ENCODE results near the gene RDH5. TPM values are rescaled to one million over a fixed set of nuclear protein-coding genes. Genes with fewer than 3 reads are reported as not detected.

The RDH5 gene
- total RNA-seq, 1 donor from 2014 or later = 6.7 TPM

GRCh38 chr12:55741931-55742680 lies 21.9 kb downstream of the RDH5 start:
- H3K9me3 Mint-ChIP-seq = no peaks in the 10 kb centered on the region
- intact Hi-C loops (cut with micrococcal nuclease) = loop anchor here (2.0 kb wide), 1 partner anchor 13 kb away; the partner anchor contains the start of gene CD63
- peak overlapping the region; percentile 60 for H3K27ac Mint-ChIP-seq
- peaks cover 3% of the 10 kb centered on the region for H3K36me3 Mint-ChIP-seq (ENCODE audit: low read depth)
- peaks cover 61% of the 10 kb centered on the region for H3K4me1 Mint-ChIP-seq (ENCODE audit: low read depth)
- H3K4me3 Mint-ChIP-seq = peak overlapping the region; percentile 85
- no peak for DNase-seq (ENCODE audit: low spot score)
- H3K27me3 Mint-ChIP-seq (ENCODE audit: insufficient read depth) = peaks cover 3% of the 10 kb centered on the region

DNA sequence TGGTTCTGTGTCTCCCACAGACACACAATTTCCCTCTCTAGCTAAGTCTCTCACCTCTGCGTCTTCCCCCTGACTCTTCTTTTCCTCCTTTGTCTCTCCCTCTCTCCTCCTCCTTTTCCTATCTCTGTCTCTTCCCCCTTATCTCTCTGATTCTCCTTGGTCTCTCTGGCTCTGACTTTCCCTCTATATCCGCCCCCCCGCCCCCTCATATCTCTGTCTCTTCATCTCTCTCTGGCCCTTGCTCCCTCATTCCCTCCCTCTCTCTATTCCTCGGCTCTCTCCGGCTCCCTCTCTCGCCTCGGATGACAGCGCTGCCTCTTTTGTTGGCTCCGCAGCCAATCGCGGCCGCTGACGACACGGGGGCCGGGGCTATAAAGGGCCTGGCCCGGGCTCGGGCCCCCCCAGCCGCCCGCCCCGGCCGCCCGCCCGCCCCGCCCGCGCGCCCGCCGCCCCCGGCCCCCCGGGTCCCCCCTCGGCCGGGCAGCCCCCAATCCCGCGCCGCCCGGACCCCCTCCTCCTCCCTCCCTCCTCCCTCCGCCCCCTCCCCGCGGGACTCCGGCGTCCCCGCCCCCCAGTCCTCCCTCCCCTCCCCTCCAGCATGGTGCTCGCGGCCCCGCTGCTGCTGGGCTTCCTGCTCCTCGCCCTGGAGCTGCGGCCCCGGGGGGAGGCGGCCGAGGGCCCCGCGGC lies 22.7 kb downstream of the RDH5 start, which contains the start of gene GDF11:
Gene GDF11 (plus strand): TSS at position 404 of the 687 bp plus-strand sequence. CDS start 195 bp downstream, at position 599.
- Mint-ChIP-seq H3K27me3 (ENCODE audit: insufficient read depth) (peaks cover 3% of the 10 kb centered on the region), H3K4me1 (ENCODE audit: low read depth) (peaks cover 53% of the 10 kb centered on the region), H3K4me3 (peak within 1 kb of the TSS; percentile 92), H3K36me3 (ENCODE audit: low read depth) (peaks cover 8% of the 10 kb centered on the region), H3K9me3 (no peaks in the 10 kb centered on the region), H3K27ac (peak within 1 kb of the TSS; percentile 60)
- DNase-seq (ENCODE audit: low spot score) = peak; percentile 73
- intact Hi-C loops (cut with micrococcal nuclease) = loop anchor here (1.0 to 2.0 kb wide), 5 partner anchors 14 to 197 kb away; partner anchors contain the start of genes CD63 and SARNP

DNA sequence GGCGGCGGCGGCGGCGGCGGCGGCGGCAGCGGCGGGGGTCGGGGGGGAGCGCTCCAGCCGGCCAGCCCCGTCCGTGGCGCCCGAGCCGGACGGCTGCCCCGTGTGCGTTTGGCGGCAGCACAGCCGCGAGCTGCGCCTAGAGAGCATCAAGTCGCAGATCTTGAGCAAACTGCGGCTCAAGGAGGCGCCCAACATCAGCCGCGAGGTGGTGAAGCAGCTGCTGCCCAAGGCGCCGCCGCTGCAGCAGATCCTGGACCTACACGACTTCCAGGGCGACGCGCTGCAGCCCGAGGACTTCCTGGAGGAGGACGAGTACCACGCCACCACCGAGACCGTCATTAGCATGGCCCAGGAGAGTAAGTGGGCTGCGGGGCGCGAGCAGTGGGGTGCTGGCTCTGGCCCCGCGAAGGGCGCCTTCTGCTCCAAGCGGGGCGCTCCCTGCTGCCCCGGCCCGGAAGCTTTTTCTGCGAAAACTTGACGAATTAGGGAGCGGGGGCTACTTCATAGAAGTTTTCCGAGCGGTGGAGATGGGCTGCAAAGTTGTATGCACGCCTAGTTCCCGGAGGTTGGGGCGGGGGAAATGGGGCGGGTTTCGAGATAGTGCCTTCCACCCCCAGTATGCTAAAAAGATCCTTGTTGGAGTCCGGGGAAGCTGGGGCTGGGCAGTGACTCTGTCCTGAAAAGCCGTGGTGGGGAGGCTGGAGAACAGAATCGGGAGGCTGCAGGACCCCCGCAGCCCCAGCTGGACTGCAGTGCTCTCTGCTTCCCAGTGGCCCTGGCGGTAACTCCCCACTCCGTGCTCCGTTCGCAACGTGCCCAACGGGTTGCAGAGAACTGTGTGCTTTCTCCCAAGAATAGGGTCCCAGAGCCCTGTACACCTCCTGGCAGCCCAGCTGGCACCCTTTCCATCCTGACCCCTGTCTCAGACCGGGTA lies 23.5 kb downstream of the RDH5 start:
- peak overlapping the region; percentile 92 for H3K4me3 Mint-ChIP-seq
- intact Hi-C loops (cut with micrococcal nuclease) = loop anchor here (1.0 to 2.0 kb wide), 5 partner anchors 15 to 197 kb away; partner anchors contain the start of genes CD63 and SARNP
- H3K27me3 Mint-ChIP-seq (ENCODE audit: insufficient read depth) = peaks cover 3% of the 10 kb centered on the region
- peak; percentile 36 for DNase-seq (ENCODE audit: low spot score)
- no peaks in the 10 kb centered on the region for H3K9me3 Mint-ChIP-seq
- H3K36me3 Mint-ChIP-seq (ENCODE audit: low read depth) = peaks cover 12% of the 10 kb centered on the region
- peak overlapping the region; percentile 19 for H3K27ac Mint-ChIP-seq
- peaks cover 46% of the 10 kb centered on the region for H3K4me1 Mint-ChIP-seq (ENCODE audit: low read depth)

DNA sequence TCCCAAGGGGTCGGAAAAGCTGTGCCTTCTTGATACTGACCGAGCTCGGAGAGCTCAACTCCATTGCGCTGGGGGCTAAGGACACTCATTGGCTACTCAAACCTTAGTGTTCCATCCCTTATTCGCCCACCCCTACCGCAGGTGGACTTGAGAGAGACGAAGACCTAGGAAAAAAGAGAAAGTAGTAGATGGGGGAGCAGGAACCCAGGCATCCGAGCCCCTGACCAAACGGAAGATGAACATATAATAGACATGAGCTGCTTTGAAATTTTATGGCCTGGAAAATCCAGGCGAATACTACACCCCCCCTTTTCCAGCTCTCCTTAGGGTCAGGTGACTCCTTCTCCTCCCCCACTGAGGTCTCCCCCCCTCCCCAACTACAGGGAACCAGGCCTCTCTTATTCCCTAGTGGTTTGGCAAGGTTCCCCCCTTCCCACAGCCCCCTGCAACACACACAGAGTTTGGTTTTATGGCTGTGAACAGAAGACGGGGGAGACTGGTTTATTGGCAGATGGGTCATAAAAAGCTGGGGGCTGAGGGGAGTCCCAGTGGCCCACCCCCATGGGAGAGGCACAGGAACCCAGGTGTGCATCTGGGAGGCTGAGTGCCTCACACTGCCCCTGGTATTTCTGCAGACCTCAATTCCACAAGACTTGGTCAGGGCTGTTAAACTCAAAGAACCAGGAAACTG lies 24.3 kb downstream of the RDH5 start:
- DNase-seq (ENCODE audit: low spot score) = no peak
- Mint-ChIP-seq H3K4me1 (ENCODE audit: low read depth) (peaks cover 46% of the 10 kb centered on the region), H3K27me3 (ENCODE audit: insufficient read depth) (peaks cover 3% of the 10 kb centered on the region), H3K4me3 (peak overlapping the region; percentile 92), H3K9me3 (no peaks in the 10 kb centered on the region), H3K27ac (peak overlapping the region; percentile 18), H3K36me3 (ENCODE audit: low read depth) (peaks cover 17% of the 10 kb centered on the region)
- intact Hi-C loops (cut with micrococcal nuclease) = no loop called here

DNA sequence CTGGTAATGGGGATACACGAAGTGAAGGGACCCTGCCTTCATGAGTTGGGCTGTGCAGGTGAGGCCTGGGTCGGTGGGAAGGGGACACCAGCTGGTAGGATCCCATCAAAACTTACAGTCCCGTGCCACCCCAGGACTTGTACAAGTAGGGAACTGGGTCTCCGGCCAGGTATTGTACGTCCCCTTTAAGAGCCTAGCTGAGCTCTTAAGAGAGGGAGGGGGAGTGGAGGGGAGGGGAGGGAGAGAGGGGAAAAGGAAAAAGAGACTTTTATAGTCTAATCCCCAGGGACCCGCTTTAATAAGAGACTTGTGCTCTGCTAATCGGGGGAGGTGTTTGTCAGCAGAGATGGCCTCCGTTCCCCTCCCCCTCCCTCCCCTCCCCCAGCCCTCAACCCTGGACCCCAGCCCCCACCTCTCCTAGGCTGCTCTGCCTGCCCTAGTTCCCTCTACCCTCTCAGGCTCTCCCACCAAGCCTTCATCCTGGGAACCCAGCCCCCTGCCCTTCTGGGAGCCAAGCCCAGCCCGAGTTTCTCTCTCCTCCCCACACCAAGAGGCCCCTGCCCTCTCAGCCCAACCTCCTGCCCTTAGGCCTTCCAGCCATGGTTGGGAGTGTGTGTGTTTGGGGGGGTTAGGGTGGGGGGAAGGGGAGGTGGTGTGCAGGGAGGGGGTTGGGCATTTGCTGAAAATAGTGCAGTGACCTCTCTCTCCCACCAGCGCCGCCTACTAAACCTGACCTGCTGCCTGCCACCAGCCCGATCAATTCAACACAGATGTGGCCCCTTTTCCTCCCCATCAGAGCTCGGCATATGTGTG lies 25.4 kb downstream of the RDH5 start:
- DNase-seq (ENCODE audit: low spot score) = no peak
- intact Hi-C loops (cut with micrococcal nuclease) = loop anchor here (2.0 kb wide), 1 partner anchor 15 kb away; no protein-coding TSS in a partner anchor
- Mint-ChIP-seq H3K4me3 (peak overlapping the region; percentile 92), H3K27ac (no peak overlapping the region), H3K9me3 (no peaks in the 10 kb centered on the region), H3K36me3 (ENCODE audit: low read depth) (peaks cover 23% of the 10 kb centered on the region), H3K27me3 (ENCODE audit: insufficient read depth) (peaks cover 3% of the 10 kb centered on the region), H3K4me1 (ENCODE audit: low read depth) (peaks cover 46% of the 10 kb centered on the region)

DNA sequence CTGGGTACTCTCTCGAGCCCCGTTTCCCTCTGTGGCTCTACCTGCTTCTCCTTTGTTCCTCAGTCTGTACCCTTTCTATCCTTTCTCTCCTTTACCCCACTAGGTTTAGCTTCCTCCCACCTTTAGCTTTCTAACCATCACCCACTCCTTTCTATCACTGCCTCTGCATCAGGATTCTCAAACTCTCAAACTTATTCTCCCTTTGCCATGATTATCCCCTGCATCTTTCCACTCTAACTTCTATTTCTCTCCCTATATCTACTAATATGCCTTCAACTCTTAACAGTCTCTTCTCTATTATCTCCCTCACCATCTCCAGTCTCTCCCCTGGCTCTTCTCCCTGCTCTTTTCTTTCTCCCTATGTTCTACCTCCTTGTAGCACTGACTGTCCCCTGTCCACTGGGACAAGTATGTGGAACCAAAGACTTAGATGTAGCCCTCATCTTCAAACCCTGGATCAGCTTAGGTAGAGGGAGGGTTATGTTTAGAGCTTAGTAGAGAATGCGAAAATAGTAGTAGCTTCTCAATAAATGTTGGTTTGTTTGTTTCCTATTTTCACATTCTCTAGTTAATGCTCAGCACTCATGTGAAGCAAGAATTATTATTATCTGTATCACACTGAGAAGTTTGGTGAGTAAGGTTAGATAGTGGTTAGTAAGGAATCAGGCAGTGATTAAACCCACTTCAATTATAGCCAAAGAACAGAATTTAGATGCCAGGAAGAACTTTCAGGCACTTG lies 26.1 kb downstream of the RDH5 start:
- intact Hi-C loops (cut with micrococcal nuclease) = loop anchor here (2.0 kb wide), 1 partner anchor 14 kb away; no protein-coding TSS in a partner anchor
- H3K27ac Mint-ChIP-seq = peak overlapping the region; percentile 13
- H3K36me3 Mint-ChIP-seq (ENCODE audit: low read depth) = peaks cover 28% of the 10 kb centered on the region
- H3K27me3 Mint-ChIP-seq (ENCODE audit: insufficient read depth) = peaks cover 3% of the 10 kb centered on the region
- no peak for DNase-seq (ENCODE audit: low spot score)
- H3K9me3 Mint-ChIP-seq = no peaks in the 10 kb centered on the region
- peak overlapping the region; percentile 19 for H3K4me3 Mint-ChIP-seq
- H3K4me1 Mint-ChIP-seq (ENCODE audit: low read depth) = peaks cover 39% of the 10 kb centered on the region

DNA sequence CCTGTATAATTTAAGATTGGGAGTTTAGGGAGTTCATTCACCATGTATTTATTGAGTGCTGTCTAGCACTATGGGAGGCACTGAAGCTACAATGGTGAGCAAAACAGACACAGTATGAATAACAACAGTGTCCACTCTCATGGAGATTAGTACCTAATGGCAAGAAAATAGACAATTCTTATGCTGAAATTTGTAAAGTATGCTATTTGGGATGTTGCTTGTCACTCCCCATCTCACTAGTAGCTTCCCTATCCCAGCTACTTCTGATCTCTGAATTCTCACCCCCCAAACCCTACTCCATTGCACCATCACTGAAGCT lies 26.7 kb downstream of the RDH5 start:
- H3K9me3 Mint-ChIP-seq = no peaks in the 10 kb centered on the region
- peaks cover 36% of the 10 kb centered on the region for H3K4me1 Mint-ChIP-seq (ENCODE audit: low read depth)
- H3K4me3 Mint-ChIP-seq = no peak overlapping the region
- peaks cover 29% of the 10 kb centered on the region for H3K36me3 Mint-ChIP-seq (ENCODE audit: low read depth)
- DNase-seq (ENCODE audit: low spot score) = no peak
- no peaks in the 10 kb centered on the region for H3K27me3 Mint-ChIP-seq (ENCODE audit: insufficient read depth)
- intact Hi-C loops (cut with micrococcal nuclease) = loop anchor here (2.0 kb wide), 1 partner anchor 14 kb away; no protein-coding TSS in a partner anchor
- no peak overlapping the region for H3K27ac Mint-ChIP-seq

- Mint-ChIP-seq H3K9me3 (no peaks in the 10 kb centered on the region), H3K27me3 (ENCODE audit: insufficient read depth) (no peaks in the 10 kb centered on the region), H3K4me3 (no peak overlapping the region), H3K27ac (no peak overlapping the region), H3K4me1 (ENCODE audit: low read depth) (peaks cover 26% of the 10 kb centered on the region), H3K36me3 (ENCODE audit: low read depth) (peaks cover 34% of the 10 kb centered on the region)
- DNase-seq (ENCODE audit: low spot score) = no peak
- intact Hi-C loops (cut with micrococcal nuclease) = no loop called here
Measured at GRCh38 chr12:55748230-55748993, 28.2 kb downstream of the RDH5 start.

DNA sequence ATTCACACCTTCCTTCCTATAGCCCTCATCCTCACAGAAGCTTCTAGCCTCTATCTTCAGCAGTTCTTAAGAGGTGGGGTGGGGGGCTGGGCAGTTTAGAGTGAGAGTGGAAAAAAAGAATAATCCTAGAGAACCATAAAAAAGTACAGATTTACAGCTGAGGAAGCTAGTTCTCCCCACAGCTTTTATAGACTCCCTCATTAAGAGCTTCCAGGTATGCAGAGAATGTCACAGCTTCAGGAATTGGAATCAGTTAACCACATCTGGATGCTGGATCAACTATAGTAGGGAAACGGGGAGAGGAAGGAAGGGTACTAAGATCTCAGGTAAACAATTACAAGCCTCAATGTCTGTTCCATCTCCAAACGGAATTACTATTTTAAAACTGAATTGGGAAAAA lies 35.1 kb downstream of the RDH5 start:
- intact Hi-C loops (cut with micrococcal nuclease) = no loop called here
- Mint-ChIP-seq H3K4me1 (ENCODE audit: low read depth) (peaks cover 6% of the 10 kb centered on the region), H3K4me3 (no peak overlapping the region), H3K27me3 (ENCODE audit: insufficient read depth) (no peaks in the 10 kb centered on the region), H3K36me3 (ENCODE audit: low read depth) (peaks cover 59% of the 10 kb centered on the region), H3K9me3 (no peaks in the 10 kb centered on the region), H3K27ac (no peak overlapping the region)
- DNase-seq (ENCODE audit: low spot score) = no peak

DNA sequence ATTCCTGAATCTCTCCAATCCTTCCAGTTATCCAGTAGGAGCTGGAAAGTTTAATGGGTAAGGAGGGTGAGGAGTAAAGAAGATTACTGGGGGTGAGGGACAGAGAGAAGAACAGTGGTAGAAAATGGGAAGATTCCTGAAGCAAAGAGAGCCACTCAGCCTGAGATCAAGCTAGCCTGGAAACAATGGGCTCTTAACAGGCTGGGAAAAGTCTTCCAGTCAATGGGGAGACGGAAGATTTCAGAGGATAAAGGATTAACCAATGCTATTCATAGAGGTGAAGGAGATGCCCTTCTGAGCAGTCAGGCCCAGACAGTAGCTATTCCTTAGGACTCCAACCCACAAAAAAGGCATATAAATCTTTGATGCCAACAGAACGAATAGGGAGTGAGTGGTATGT lies 37.5 kb downstream of the RDH5 start:
- Mint-ChIP-seq H3K9me3 (no peaks in the 10 kb centered on the region), H3K4me1 (ENCODE audit: low read depth) (peaks cover 11% of the 10 kb centered on the region), H3K27ac (peak overlapping the region; percentile 6), H3K36me3 (ENCODE audit: low read depth) (peaks cover 58% of the 10 kb centered on the region), H3K27me3 (ENCODE audit: insufficient read depth) (no peaks in the 10 kb centered on the region), H3K4me3 (no peak overlapping the region)
- DNase-seq (ENCODE audit: low spot score) = no peak
- intact Hi-C loops (cut with micrococcal nuclease) = no loop called here

All from activated T-helper 1 cell treated with anti-CD3 and anti-CD28 coated beads, Interleukin-12 subunit alpha, Interleukin-12 subunit beta, Interleukin-2, Interleukin-4 antibody, amounts not matched to agents 30 ng/mL and 10 ng/mL and 1 ng/mL, durations not matched to agents 14 hours and 24 hours and 36 hours (primary cell).